Stomach (tissue), 9 donors: ENCODE data around the gene CLSTN2. TPM values are rescaled to one million over a fixed set of nuclear protein-coding genes. Genes with fewer than 3 reads are reported as not detected.

Experiments
- DNase-seq, 2 donors: peaks; one replicate each; pipeline versions ENCODE4 v3.0.0 to v3.0.0-alpha.2; 2013 to 2019
- H3K27ac ChIP-seq, 5 donors: fragments of 200-600 bp in 4 of 5; sonication (generic) in 4 of 5; one replicate each; pipeline ENCODE4 v1.5.1; 2013 to 2019; ENCODE audit warnings: mild to moderate bottlenecking in 1 of 5, moderate library complexity in 1 of 5
- H3K27me3 ChIP-seq, 3 donors: fragments of 200-600 bp; sonication (generic); one replicate each; pipeline ENCODE4 v1.5.1; 2017 to 2019; ENCODE audit warnings: mixed run types in 1 of 3
- H3K36me3 ChIP-seq, 4 donors: fragments of 200-600 bp; sonication (generic); 1 replicate in 3 of 4; 2 replicates in 1 of 4; pipeline ENCODE4 v1.5.1; 2016 to 2019
- H3K4me1 ChIP-seq, 4 donors: fragments of 200-600 bp; sonication (generic); one replicate each; pipeline ENCODE4 v1.5.1; 2016 to 2019
- H3K4me3 ChIP-seq, 4 donors: fragments of 200-600 bp; sonication (generic) in 3 of 4; one replicate each; pipeline ENCODE4 v1.5.1; 2016 to 2019; ENCODE audit warnings: mild to moderate bottlenecking in 1 of 4
- H3K9me3 ChIP-seq, 4 donors: fragments of 200-600 bp; sonication (generic); one replicate each; pipeline ENCODE4 v1.5.1; 2016 to 2019
- CTCF ChIP-seq, 7 experiments: fragments of 450-650 bp in 4 of 7; fragments of 200-600 bp in 3 of 7; sonication (generic) in 3 of 7; IDR thresholded peaks; one replicate each; pipeline ENCODE4 v1.5.1; 2016 to 2019; ENCODE audit warnings: antibody characterized with exemption in 7 of 7, control low read depth in 2 of 7, mild to moderate bottlenecking in 1 of 7
- EP300 ChIP-seq: sonication (generic); formaldehyde crosslinking; IDR thresholded peaks from one replicate; pipeline ENCODE4 v1.6.1; 2017; ENCODE audit warnings: antibody characterized with exemption
- POLR2A ChIP-seq, 4 donors: fragments of 450-650 bp; IDR thresholded peaks; one replicate each; pipeline ENCODE4 v1.6.1; 2016; ENCODE audit warnings: antibody characterized with exemption in 4 of 4, control low read depth in 2 of 4, mild to moderate bottlenecking in 1 of 4, moderate library complexity in 1 of 4
- POLR2AphosphoS5 ChIP-seq, 3 donors: sonication (generic); formaldehyde crosslinking; IDR thresholded peaks; one replicate each; pipeline ENCODE4 v1.6.1; 2016; ENCODE audit warnings: antibody characterized with exemption in 3 of 3
- WGBS, 5 donors: extraction: QIAGEN DNeasy Blood & Tissue Kit in 3 of 5; methylation state at CpG; one replicate each; pipeline versions ENCODE4 v1.1.5 to v1.1.7; 2013 to 2018; 5-methylcytosine and 5-hydroxymethylcytosine counted together
- intact Hi-C: fragments of 100-400 bp; cut with DNase I; formaldehyde crosslinking; loops from one replicate; pipeline ENCODE4 v1.15.1; 2023; ENCODE audit warnings: low total_unique reads
- polyA plus RNA-seq, 3 donors: library from polyadenylated mRNA; stranded (reverse); fragments of 200-250 nt; gene quantifications; one replicate each; pipeline ENCODE4 v1.2.3, GENCODE V29; 2013
- total RNA-seq, 5 donors: library from RNA; depleted of rRNA; stranded (reverse); fragments of >200 nt; gene quantifications; one replicate each; pipeline versions ENCODE4 v1.1.0 to v1.2.3, GENCODE V29; 2014 to 2016
- donor health status: healthy with polysubstance abuse.
- donor health status: Bipolar disorder and iron deficiency.
- donor health status: healthy.

Gene CLSTN2
- total and polyA plus RNA-seq, 8 donors, result 0.10 to 5.4 (median 1.7) TPM

- intact Hi-C loops, result no loop called here
- WGBS, 5 donors, result 48 to 55% (median 51%) methylated on average over 1 of the region's 1 CpG
Observed at GRCh38 chr3:140180603-140181002, 245.6 kb downstream of the CLSTN2 start.

GRCh38 chr3:140185375-140185774 is 250.4 kb downstream of the CLSTN2 start:
- no peak for TF ChIP-seq POLR2A (IDR thresholded peaks at IDR 0.05)
- H3K4me1 ChIP-seq, result peaks cover 0 to 13% (median 6%) of the 10 kb centered on the region in 4 donors
- H3K27ac ChIP-seq, result no peak overlapping the region
- no peaks in the 10 kb centered on the region for H3K27me3 ChIP-seq
- DNase-seq, result no peak
- no peaks in the 10 kb centered on the region for H3K9me3 ChIP-seq
- intact Hi-C loops, result no loop called here
- H3K36me3 ChIP-seq, result no peaks in the 10 kb centered on the region
- H3K4me3 ChIP-seq, result no peak overlapping the region
- 72 to 83% (median 80%) methylated on average over 4 of the region's 4 CpGs for WGBS, 5 donors

More at GRCh38 chr3:140180603-140181002, 245.6 kb downstream of the CLSTN2 start:
- no peak for DNase-seq
- H3K9me3 ChIP-seq, result no peaks in the 10 kb centered on the region
- H3K36me3 ChIP-seq, result no peaks in the 10 kb centered on the region
- H3K27me3 ChIP-seq, result no peaks in the 10 kb centered on the region
- TF ChIP-seq EP300 (no peak), POLR2AphosphoS5 (IDR thresholded peaks at IDR 0.05) (no peak), POLR2A (IDR thresholded peaks at IDR 0.05) (no peak), CTCF (IDR thresholded peaks at IDR 0.05) (no peak)
- no peak overlapping the region for H3K4me3 ChIP-seq
- no peak overlapping the region for H3K27ac ChIP-seq
- peaks cover 0 to 2% (median 0%) of the 10 kb centered on the region in 4 donors for H3K4me1 ChIP-seq

GRCh38 chr3:140186421-140186920 is 251.5 kb downstream of the CLSTN2 start:
- Histone ChIP-seq H3K27ac (peak overlapping the region in 1 of 5 donors; percentile 17), H3K36me3 (no peaks in the 10 kb centered on the region), H3K4me3 (no peak overlapping the region), H3K27me3 (no peaks in the 10 kb centered on the region), H3K4me1 (peaks cover 0 to 13% (median 6%) of the 10 kb centered on the region in 4 donors), H3K9me3 (no peaks in the 10 kb centered on the region)
- TF ChIP-seq POLR2AphosphoS5 (IDR thresholded peaks at IDR 0.05) (peak in 1 of 3 donors; percentile 22), EP300 (no peak)
- DNase-seq, result peak in 1 of 2 donors; percentile 76
- intact Hi-C loops, result no loop called here

- H3K27ac ChIP-seq, result no peak overlapping the region
- TF ChIP-seq POLR2AphosphoS5 (IDR thresholded peaks at IDR 0.05) (no peak), POLR2A (IDR thresholded peaks at IDR 0.05) (no peak), CTCF (IDR thresholded peaks at IDR 0.05) (no peak), EP300 (no peak)
- intact Hi-C loops, result no loop called here
- DNase-seq, result no peak
- H3K4me1 ChIP-seq, result peaks cover 0 to 13% (median 6%) of the 10 kb centered on the region in 4 donors
- H3K9me3 ChIP-seq, result no peaks in the 10 kb centered on the region
- no peaks in the 10 kb centered on the region for H3K36me3 ChIP-seq
- H3K4me3 ChIP-seq, result no peak overlapping the region
- 73 to 100% (median 87%) methylated on average over 1 of the region's 1 CpG for WGBS, 5 donors
- H3K27me3 ChIP-seq, result no peaks in the 10 kb centered on the region
Observed at GRCh38 chr3:140187028-140187427, 252.0 kb downstream of the CLSTN2 start.

GRCh38 chr3:140187656-140188221 is 252.8 kb downstream of the CLSTN2 start:
- 52 to 76% (median 57%) methylated on average over 2 of the region's 2 CpGs for WGBS, 5 donors
- Histone ChIP-seq H3K9me3 (no peaks in the 10 kb centered on the region), H3K36me3 (no peaks in the 10 kb centered on the region), H3K27me3 (no peaks in the 10 kb centered on the region), H3K27ac (no peak overlapping the region), H3K4me1 (peaks cover 0 to 13% (median 6%) of the 10 kb centered on the region in 4 donors), H3K4me3 (no peak overlapping the region)
- intact Hi-C loops, result no loop called here
- TF ChIP-seq EP300, result no peak
- TF ChIP-seq CTCF (IDR thresholded peaks at IDR 0.05), result no peak
- TF ChIP-seq POLR2A (IDR thresholded peaks at IDR 0.05), result no peak
- no peak for TF ChIP-seq POLR2AphosphoS5 (IDR thresholded peaks at IDR 0.05)
- no peak for DNase-seq
